Lung (tissue), 12 donors: ENCODE data around the gene LIN28A. TPM values are rescaled to one million over a fixed set of nuclear protein-coding genes. Genes with fewer than 3 reads are reported as not detected.

Experiments used
- ATAC-seq: fragments of 200-7000 bp; cut with Tn5 transposase; one replicate; pipeline ENCODE4 v1.9.1; 2020; ENCODE audit warnings: moderate number of reproducible peaks; ENCODE audit not compliant: insufficient read depth, low FRiP score
- DNase-seq, 3 donors: peaks; one replicate each; pipeline ENCODE4 v3.0.0-alpha.2; 2013 to 2017
- H3K27ac ChIP-seq, 2 donors: one replicate each; pipeline ENCODE4 v1.5.1; 2013; ENCODE audit warnings: mild to moderate bottlenecking in 2 of 2, moderate library complexity in 2 of 2, control low read depth in 1 of 2, inconsistent platforms in 1 of 2, low read depth in 1 of 2, low read length in 1 of 2
- H3K27me3 ChIP-seq, 3 donors: one replicate each; pipeline ENCODE4 v1.5.1; 2013; ENCODE audit warnings: low read length in 2 of 3; ENCODE audit not compliant: control insufficient read depth in 3 of 3, insufficient read depth in 3 of 3
- H3K36me3 ChIP-seq, 4 donors: one replicate each; pipeline ENCODE4 v1.5.1; 2013; ENCODE audit warnings: low read length in 4 of 4, mild to moderate bottlenecking in 1 of 4, moderate library complexity in 1 of 4; ENCODE audit not compliant: control insufficient read depth in 4 of 4, insufficient read depth in 4 of 4
- H3K4me1 ChIP-seq, 5 donors: one replicate each; pipeline ENCODE4 v1.5.1; 2013; ENCODE audit warnings: low read length in 5 of 5, mild to moderate bottlenecking in 2 of 5, moderate library complexity in 1 of 5; ENCODE audit not compliant: control insufficient read depth in 5 of 5, insufficient read depth in 5 of 5
- H3K4me3 ChIP-seq: one replicate; pipeline ENCODE4 v1.5.1; 2013; ENCODE audit warnings: mild to moderate bottlenecking, control low read depth, moderate library complexity
- H3K9ac ChIP-seq, 2 donors: one replicate each; pipeline ENCODE4 v1.5.1; 2013; ENCODE audit warnings: low read length in 2 of 2, control low read depth in 1 of 2; ENCODE audit not compliant: insufficient read depth in 1 of 2
- H3K9me3 ChIP-seq, 4 donors: one replicate each; pipeline ENCODE4 v1.5.1; 2013; ENCODE audit warnings: low read length in 3 of 4, mild to moderate bottlenecking in 1 of 4, moderate library complexity in 1 of 4; ENCODE audit not compliant: control insufficient read depth in 4 of 4, insufficient read depth in 3 of 4
- CTCF ChIP-seq: IDR thresholded peaks from 2 replicates; pipeline ENCODE4 v1.5.1; 2012; ENCODE audit warnings: mild to moderate bottlenecking; ENCODE audit errors: control extremely low read depth, extremely low read depth
- WGBS, 2 donors: extraction: QIAGEN DNeasy Blood & Tissue Kit; methylation state at CpG; one replicate each; pipeline ENCODE4 v1.1.7; 2013; 5-methylcytosine and 5-hydroxymethylcytosine counted together
- polyA plus RNA-seq, 2 donors: library from polyadenylated mRNA; stranded (reverse); fragments of 200-250 nt; gene quantifications; one replicate each; pipeline ENCODE4 v1.2.1, GENCODE V29; 2013
- total RNA-seq, 2 donors: library from RNA; depleted of rRNA in 1 of 2; stranded (reverse); fragments of >200 nt in 1 of 2; gene quantifications; one replicate each; pipeline ENCODE4 v1.2.1, GENCODE V29; 2014 to 2021
- donor health status: control.
- donor health status: control.
- donor health status: Bipolar disorder and iron deficiency.
- donor health status: healthy.
- donor health status: DM: yes; HTN: yes; CAD: no.

Gene LIN28A
- total and polyA plus RNA-seq, 4 donors = 0.80 TPM; not detected in 3

DNA sequence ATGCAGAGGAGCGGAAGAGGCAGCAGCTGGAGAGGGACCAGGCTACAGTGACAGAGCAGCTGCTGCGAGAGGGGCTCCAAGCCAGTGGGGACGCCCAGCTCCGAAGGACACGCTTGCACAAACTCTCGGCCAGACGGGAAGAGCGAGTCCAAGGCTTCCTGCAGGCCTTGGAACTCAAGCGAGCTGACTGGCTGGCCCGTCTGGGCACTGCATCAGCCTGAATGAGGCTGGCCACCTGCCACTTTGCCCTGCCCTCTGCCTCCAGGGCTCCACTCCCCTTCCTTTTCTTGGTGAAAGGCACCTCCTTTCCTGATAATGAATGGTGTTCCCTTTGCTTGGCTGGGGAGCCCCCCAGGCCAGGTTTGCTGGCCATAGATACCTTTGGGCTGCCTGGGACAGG, 58.3 kb downstream of the LIN28A start:
- H3K27me3 ChIP-seq = no peaks in the 10 kb centered on the region
- H3K9ac ChIP-seq = no peak overlapping the region
- H3K9me3 ChIP-seq = no peaks in the 10 kb centered on the region
- H3K4me3 ChIP-seq = no peak overlapping the region
- peaks cover 25 to 48% (median 36%) of the 10 kb centered on the region in 4 donors for H3K36me3 ChIP-seq
- ATAC-seq (no peak), DNase-seq (no peak)
- no peak overlapping the region for H3K27ac ChIP-seq
- TF ChIP-seq CTCF = no peak
- peaks cover 0 to 21% (median 6%) of the 10 kb centered on the region in 5 donors for H3K4me1 ChIP-seq
- WGBS, 2 donors = 78 to 83% methylated on average over 10 of the region's 10 CpGs

- Histone ChIP-seq H3K36me3 (peaks cover 27 to 52% (median 37%) of the 10 kb centered on the region in 4 donors), H3K9me3 (no peaks in the 10 kb centered on the region), H3K4me3 (no peak overlapping the region), H3K27me3 (no peaks in the 10 kb centered on the region), H3K4me1 (peaks cover 0 to 27% (median 9%) of the 10 kb centered on the region in 5 donors), H3K9ac (no peak overlapping the region), H3K27ac (peak overlapping the region in 1 of 2 donors; percentile 10)
- 95 to 99% methylated on average over 5 of the region's 5 CpGs for WGBS, 2 donors
- DNase-seq = no peak
- TF ChIP-seq CTCF = no peak
- ATAC-seq = no peak
Observed at GRCh38 chr1:26469558-26469957, 58.9 kb downstream of the LIN28A start.

- H3K9ac ChIP-seq = no peak overlapping the region
- peaks cover 22 to 46% (median 31%) of the 10 kb centered on the region in 4 donors for H3K36me3 ChIP-seq
- no peak for TF ChIP-seq CTCF
- no peaks in the 10 kb centered on the region for H3K27me3 ChIP-seq
- no peak overlapping the region for H3K4me3 ChIP-seq
- no peaks in the 10 kb centered on the region for H3K9me3 ChIP-seq
- ATAC-seq = no peak
- no peak for DNase-seq
- 23 to 43% methylated on average over 14 of the region's 14 CpGs for WGBS, 2 donors
- peaks cover 0 to 28% (median 9%) of the 10 kb centered on the region in 5 donors for H3K4me1 ChIP-seq
- peak overlapping the region in 1 of 2 donors; percentile 48 for H3K27ac ChIP-seq
Observed at GRCh38 chr1:26470878-26471497, 60.4 kb downstream of the LIN28A start.
